SKM-1 treated with dmso at 0.1 percent for 144 hours (cell line): Measurements from ENCODE around the gene MKKS.
"Not testable (repeated sequence)": the region's sequence is repeated elsewhere in the genome, so short reads cannot be mapped to it uniquely, and the experiment has no call there.

Experiments used
- DNase-seq: peaks from one replicate; lab custom pipeline; 2025; ENCODE audit not compliant: unreplicated experiment; lab: John Stamatoyannopoulos, UW

MKKS gene

GRCh38 chr20:10415013-10415650, 18.9 kb downstream of the MKKS start:
- no peak for DNase-seq

- no peak for DNase-seq
Measured at GRCh38 chr20:10412591-10413408, 21.2 kb downstream of the MKKS start.

GRCh38 chr20:10411673-10412072, 22.3 kb downstream of the MKKS start:
- no peak for DNase-seq

GRCh38 chr20:10408108-10408813, 25.8 kb downstream of the MKKS start:
- no peak for DNase-seq

GRCh38 chr20:10404959-10405530, 29.0 kb downstream of the MKKS start:
- no peak for DNase-seq

- DNase-seq = no peak
Measured at GRCh38 chr20:10404023-10404628, 29.9 kb downstream of the MKKS start.

GRCh38 chr20:10402938-10403608, 30.9 kb downstream of the MKKS start:
- DNase-seq = no peak

- no peak for DNase-seq
Measured at GRCh38 chr20:10398834-10399369, 35.1 kb downstream of the MKKS start.

GRCh38 chr20:10394752-10395151, 39.3 kb downstream of the MKKS start:
- DNase-seq = not testable (repeated sequence)

GRCh38 chr20:10390709-10391108, 43.3 kb downstream of the MKKS start:
- DNase-seq = no peak

- DNase-seq = no peak
Measured at GRCh38 chr20:10388597-10388996, 45.4 kb downstream of the MKKS start.

GRCh38 chr20:10387686-10388085, 46.3 kb downstream of the MKKS start:
- no peak for DNase-seq

- DNase-seq = no peak
Measured at GRCh38 chr20:10385850-10386544, 48.0 kb downstream of the MKKS start.

- DNase-seq = no peak
Measured at GRCh38 chr20:10381477-10381876, 52.5 kb downstream of the MKKS start.

GRCh38 chr20:10379761-10380160, 54.3 kb downstream of the MKKS start:
- DNase-seq = no peak

GRCh38 chr20:10376270-10377075, 57.5 kb downstream of the MKKS start:
- no peak for DNase-seq

- no peak for DNase-seq
Measured at GRCh38 chr20:10375191-10375590, 58.8 kb downstream of the MKKS start.

- DNase-seq = no peak
Measured at GRCh38 chr20:10374036-10374435, 60.0 kb downstream of the MKKS start.

- DNase-seq = no peak
Measured at GRCh38 chr20:10371467-10371866, 62.6 kb downstream of the MKKS start.
